NCI-H128 (cell line): ENCODE measurements around the gene ACTMAP.
"Not testable (repeated sequence)": the region's sequence is repeated elsewhere in the genome, so short reads cannot be mapped to it uniquely, and the experiment has no call there.

Experiments
- DNase-seq: peaks from one replicate; lab custom pipeline; 2025; ENCODE audit not compliant: unreplicated experiment; lab: John Stamatoyannopoulos, UW

ACTMAP gene

GRCh38 chr19:40750058-40750873 lies at the start of gene ACTMAP:
TSS of gene ACTMAP (minus strand) at chr19:40750477. CDS start at chr19:40749803, 674 bp downstream.
- peak; percentile 100 for DNase-seq

- no peak for DNase-seq
Observed at GRCh38 chr19:40799558-40800338, 49.5 kb upstream of the ACTMAP start.

GRCh38 chr19:40798683-40799557 lies 48.6 kb upstream of the ACTMAP start, which contains the start of gene EGLN2:
TSS of gene EGLN2 (plus strand) at chr19:40799191. CDS start at chr19:40800573, 1,382 bp downstream.
- DNase-seq, result peak; percentile 99

DNA sequence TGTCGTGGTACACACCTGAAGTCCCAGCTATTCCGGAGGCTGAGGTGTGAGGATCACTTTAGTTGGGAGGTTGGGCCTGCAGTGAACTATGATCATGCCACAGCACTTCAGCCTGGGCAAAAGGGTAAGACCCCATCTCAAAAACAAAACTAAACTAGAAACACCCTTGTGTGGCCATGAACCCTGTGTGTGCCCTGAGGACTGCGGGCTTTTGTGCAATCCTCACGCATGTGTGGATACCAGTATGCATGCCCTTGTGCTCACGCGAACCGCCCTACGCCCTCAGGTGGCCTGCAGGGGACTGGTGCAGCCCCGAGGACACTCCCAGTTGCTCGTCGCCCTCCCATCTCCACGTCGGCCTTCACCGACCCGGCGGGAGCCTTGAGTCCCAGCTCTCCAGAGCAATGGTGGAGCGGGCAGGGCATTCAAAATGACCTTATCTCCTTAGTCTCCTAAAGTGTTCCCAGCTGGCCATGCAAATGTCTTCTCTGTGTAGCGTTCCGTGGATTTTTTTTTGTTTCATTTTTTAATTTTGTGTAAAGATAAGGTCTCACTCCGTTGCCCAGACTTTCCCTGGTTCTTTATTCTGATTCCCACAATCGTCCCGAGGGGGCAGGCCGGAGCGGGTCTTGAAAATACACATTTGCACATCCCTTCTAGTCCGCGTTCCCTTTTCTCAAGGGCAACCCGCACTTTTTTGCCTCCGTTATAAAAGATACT lies 47.8 kb upstream of the ACTMAP start:
- DNase-seq, result no peak

GRCh38 chr19:40797166-40797962 lies 47.1 kb upstream of the ACTMAP start:
- no peak for DNase-seq

GRCh38 chr19:40791996-40792395 lies 41.7 kb upstream of the ACTMAP start:
- no peak for DNase-seq

- DNase-seq, result no peak
Observed at GRCh38 chr19:40791349-40791748, 41.1 kb upstream of the ACTMAP start.

GRCh38 chr19:40786060-40787037 lies 36.1 kb upstream of the ACTMAP start:
- no peak for DNase-seq

GRCh38 chr19:40785526-40785925 lies 35.2 kb upstream of the ACTMAP start:
- no peak for DNase-seq

- not testable (repeated sequence) for DNase-seq
Observed at GRCh38 chr19:40784146-40784545, 33.9 kb upstream of the ACTMAP start.

DNA sequence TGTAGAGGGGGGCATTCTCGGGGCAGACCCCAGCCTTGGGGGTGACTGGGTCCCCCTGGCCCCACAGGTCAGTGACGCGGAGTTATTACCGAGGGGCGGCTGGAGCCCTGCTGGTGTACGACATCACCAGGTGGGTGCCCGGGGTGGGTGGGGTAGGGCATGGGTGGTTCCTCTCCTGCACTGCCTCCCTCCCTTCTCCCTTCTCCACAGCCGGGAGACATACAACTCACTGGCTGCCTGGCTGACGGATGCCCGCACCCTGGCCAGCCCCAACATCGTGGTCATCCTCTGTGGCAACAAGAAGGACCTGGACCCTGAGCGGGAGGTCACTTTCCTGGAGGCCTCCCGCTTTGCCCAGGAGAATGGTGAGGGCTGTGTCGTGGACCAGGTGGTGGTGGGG lies 33.4 kb upstream of the ACTMAP start:
- DNase-seq, result no peak

DNA sequence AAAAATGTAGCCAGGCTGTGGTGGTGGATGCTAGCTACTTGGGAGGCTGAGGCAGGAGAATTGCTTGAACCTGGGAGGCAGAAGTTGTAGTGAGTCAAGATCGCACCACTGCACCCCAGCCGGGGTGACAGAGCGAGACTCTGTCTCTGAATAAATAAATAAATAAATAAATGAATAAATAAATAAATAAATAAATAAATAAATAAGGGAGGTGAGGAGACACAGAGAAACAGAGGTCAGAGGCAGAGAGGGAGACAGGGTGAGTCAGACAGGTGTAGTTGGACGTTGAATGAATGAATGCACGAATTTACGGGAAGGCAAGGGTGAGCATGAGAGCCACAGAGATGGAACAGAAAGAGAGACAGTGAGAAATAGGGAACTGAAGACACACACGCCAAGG lies 30.9 kb upstream of the ACTMAP start:
- no peak for DNase-seq

DNA sequence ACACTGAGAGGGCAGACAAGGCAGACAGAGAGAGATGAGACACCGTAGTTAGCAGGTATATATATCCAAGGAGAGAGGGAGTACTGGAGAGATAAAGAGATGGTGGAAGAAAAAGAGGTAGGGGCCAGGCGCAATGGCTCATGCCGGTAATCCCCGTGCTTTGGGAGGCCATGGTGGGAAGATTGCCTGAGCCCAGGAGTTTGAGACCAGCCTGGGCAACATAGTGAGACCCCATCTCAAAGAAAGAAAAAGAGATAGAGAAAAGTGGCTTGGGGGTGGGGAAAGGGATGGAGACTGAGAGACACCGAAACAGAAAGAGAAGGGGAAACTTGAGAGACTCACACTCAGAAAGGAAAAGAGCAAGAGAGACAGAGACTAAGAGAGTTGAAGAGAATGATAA lies 30.3 kb upstream of the ACTMAP start:
- DNase-seq, result no peak

GRCh38 chr19:40778706-40779284 lies 28.5 kb upstream of the ACTMAP start:
- no peak for DNase-seq

GRCh38 chr19:40777937-40778705 lies 27.8 kb upstream of the ACTMAP start, which contains the start of gene RAB4B:
TSS of gene RAB4B (plus strand) at chr19:40778247. CDS start at chr19:40778376, 129 bp downstream.
- peak; percentile 99 for DNase-seq

GRCh38 chr19:40777645-40777936 lies 27.3 kb upstream of the ACTMAP start:
- no peak for DNase-seq

DNA sequence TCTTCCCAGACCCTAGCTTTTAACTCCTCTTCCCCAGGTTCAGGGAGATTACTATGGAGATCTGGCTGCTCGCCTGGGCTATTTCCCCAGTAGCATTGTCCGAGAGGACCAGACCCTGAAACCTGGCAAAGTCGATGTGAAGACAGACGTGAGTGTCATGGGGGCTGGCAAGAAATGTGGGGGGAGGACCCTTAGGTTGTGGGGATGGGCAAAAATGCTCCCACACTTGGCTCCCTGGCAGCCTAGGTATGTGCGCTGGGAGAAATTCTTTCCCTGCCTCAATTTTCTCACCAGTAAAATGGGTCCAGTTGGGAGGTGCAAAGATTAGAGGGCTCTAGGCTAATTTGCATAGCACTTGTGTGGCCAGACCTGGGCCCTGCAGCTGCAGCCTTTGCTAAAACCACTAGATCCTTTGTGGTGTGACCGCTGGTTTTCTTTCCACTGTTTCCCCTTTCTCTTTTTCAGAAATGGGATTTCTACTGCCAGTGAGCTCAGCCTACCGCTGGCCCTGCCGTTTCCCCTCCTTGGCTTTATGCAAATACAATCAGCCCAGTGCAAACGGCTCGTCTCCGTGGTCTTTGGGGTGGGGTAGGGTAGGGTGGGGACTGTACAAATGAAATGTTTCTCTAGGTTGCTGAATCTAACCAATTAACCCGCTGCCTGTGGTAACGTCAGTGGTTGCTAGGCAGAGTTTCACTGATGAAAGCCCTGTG lies 26.8 kb upstream of the ACTMAP start:
- peak; percentile 80 for DNase-seq
